SK-N-MC (cell line): ENCODE measurements around the gene GPX4.

ENCODE experiments used
- DNase-seq: peaks from one replicate; pipeline ENCODE4 v3.0.0-alpha.2; 2011; ENCODE audit warnings: low read depth, low spot score
- H3K27ac ChIP-seq: fragments of 200-600 bp; sonication (generic); 2 replicates; pipeline ENCODE4 v1.5.1; 2016; ENCODE audit warnings: mixed run types
- H3K36me3 ChIP-seq: fragments of 200-600 bp; sonication (generic); 2 replicates; pipeline ENCODE4 v1.6.1; 2017; ENCODE audit warnings: antibody characterized with exemption, low read length, mixed read lengths; ENCODE audit not compliant: insufficient read depth
- H3K4me3 ChIP-seq: fragments of 200-600 bp; sonication (generic); 2 replicates; pipeline ENCODE4 v1.5.1; 2016
- H3K9ac ChIP-seq: fragments of 200-600 bp; sonication (generic); 2 replicates; pipeline ENCODE4 v1.8.0; 2017; ENCODE audit warnings: mixed run types, mixed read lengths; ENCODE audit not compliant: insufficient read length
- H3K9me3 ChIP-seq: fragments of 200-600 bp; sonication (generic); 2 replicates; pipeline ENCODE4 v1.6.1; 2017; ENCODE audit warnings: low read depth, mild to moderate bottlenecking, antibody characterized with exemption, low read length, moderate library complexity, mixed read lengths
- EZH2 ChIP-seq: fragments of 200-600 bp; sonication (generic); IDR thresholded peaks from one replicate; pipeline ENCODE4 v1.6.1; 2017; ENCODE audit warnings: antibody characterized with exemption
- FOXP2 ChIP-seq: optimal IDR thresholded peaks from 2 replicates; pipeline ENCODE3; 2011; ENCODE audit warnings: mild to moderate bottlenecking, moderate library complexity; ENCODE audit not compliant: insufficient read depth; ENCODE audit errors: extremely low read length, control extremely low read depth
- POLR2AphosphoS5 ChIP-seq: IDR thresholded peaks from 2 replicates; pipeline ENCODE4 v1.6.1; 2012; ENCODE audit warnings: mild to moderate bottlenecking, low read depth, low read length, borderline replicate concordance

Gene GPX4

GRCh38 chr19:1102407-1103131 lies 1.2 kb upstream of the GPX4 start:
- Histone ChIP-seq H3K27ac (peak overlapping the region; percentile 92), H3K4me3 (0 out of 2 replicates have a peak overlapping the region, but pooled peaks have one; percentile 38), H3K9me3 (peaks cover 2% of the 10 kb centered on the region; the same call in 1 of the 2 replicates), H3K9ac (no peak overlapping the region), H3K36me3 (peaks cover 8% of the 10 kb centered on the region; the same call in 1 of the 2 replicates)
- TF ChIP-seq EZH2 (no peak), FOXP2 (no peak), POLR2AphosphoS5 (no peak)
- DNase-seq: no peak

- Histone ChIP-seq H3K9ac (no peak overlapping the region), H3K4me3 (peak overlapping the region; percentile 71), H3K9me3 (peaks cover 2% of the 10 kb centered on the region; the same call in 1 of the 2 replicates), H3K36me3 (peaks cover 8% of the 10 kb centered on the region; the same call in 1 of the 2 replicates), H3K27ac (peak overlapping the region; percentile 92)
- no peak for DNase-seq
- TF ChIP-seq EZH2 (no peak), POLR2AphosphoS5 (no peak)
Observed at GRCh38 chr19:1103132-1103707, 574 bp upstream of the GPX4 start.

- DNase-seq: no peak
- Histone ChIP-seq H3K9ac (peak overlapping the region; percentile 69), H3K9me3 (peaks cover 2% of the 10 kb centered on the region; the same call in 1 of the 2 replicates), H3K4me3 (peak overlapping the region; percentile 84), H3K36me3 (peaks cover 8% of the 10 kb centered on the region; the same call in 1 of the 2 replicates), H3K27ac (0 out of 2 replicates have a peak overlapping the region, but pooled peaks have one; percentile 11)
- no peak for TF ChIP-seq EZH2
- no peak for TF ChIP-seq FOXP2
- TF ChIP-seq POLR2AphosphoS5: no peak
Observed at GRCh38 chr19:1104311-1105007, 665 bp downstream of the GPX4 start.

- peaks cover 8% of the 10 kb centered on the region; the same call in 1 of the 2 replicates for H3K36me3 ChIP-seq
- H3K9me3 ChIP-seq: no peaks in the 10 kb centered on the region
- H3K27ac ChIP-seq: 0 out of 2 replicates have a peak overlapping the region, but pooled peaks have one; percentile 11
- H3K9ac ChIP-seq: peak overlapping the region; percentile 69
- TF ChIP-seq POLR2AphosphoS5 (no peak), EZH2 (no peak), FOXP2 (no peak)
- no peak for DNase-seq
- peak overlapping the region; percentile 84 for H3K4me3 ChIP-seq
Observed at GRCh38 chr19:1105008-1105872, 1.4 kb downstream of the GPX4 start.

GRCh38 chr19:1105873-1106840 lies 2.4 kb downstream of the GPX4 start:
- H3K36me3 ChIP-seq: peaks cover 8% of the 10 kb centered on the region; the same call in 1 of the 2 replicates
- H3K4me3 ChIP-seq: no peak overlapping the region; the same call in 1 of the 2 replicates
- DNase-seq: no peak
- H3K27ac ChIP-seq: no peak overlapping the region
- H3K9ac ChIP-seq: no peak overlapping the region
- H3K9me3 ChIP-seq: no peaks in the 10 kb centered on the region
- TF ChIP-seq POLR2AphosphoS5 (no peak), EZH2 (no peak), FOXP2 (no peak)

GRCh38 chr19:1106841-1107660 lies 3.3 kb downstream of the GPX4 start:
- no peak for DNase-seq
- Histone ChIP-seq H3K4me3 (no peak overlapping the region), H3K9me3 (no peaks in the 10 kb centered on the region), H3K27ac (no peak overlapping the region), H3K9ac (no peak overlapping the region), H3K36me3 (peaks cover 8% of the 10 kb centered on the region; the same call in 1 of the 2 replicates)
- TF ChIP-seq FOXP2 (no peak), EZH2 (no peak), POLR2AphosphoS5 (no peak)
